OCI-M1 (cell line): ENCODE results near the gene PACRG.
"Not testable (repeated sequence)": the region's sequence is repeated elsewhere in the genome, so short reads cannot be mapped to it uniquely, and the experiment has no call there.

ENCODE experiments used
- DNase-seq: peaks from one replicate; lab custom pipeline; 2025; lab: John Stamatoyannopoulos, UW

PACRG gene

DNA sequence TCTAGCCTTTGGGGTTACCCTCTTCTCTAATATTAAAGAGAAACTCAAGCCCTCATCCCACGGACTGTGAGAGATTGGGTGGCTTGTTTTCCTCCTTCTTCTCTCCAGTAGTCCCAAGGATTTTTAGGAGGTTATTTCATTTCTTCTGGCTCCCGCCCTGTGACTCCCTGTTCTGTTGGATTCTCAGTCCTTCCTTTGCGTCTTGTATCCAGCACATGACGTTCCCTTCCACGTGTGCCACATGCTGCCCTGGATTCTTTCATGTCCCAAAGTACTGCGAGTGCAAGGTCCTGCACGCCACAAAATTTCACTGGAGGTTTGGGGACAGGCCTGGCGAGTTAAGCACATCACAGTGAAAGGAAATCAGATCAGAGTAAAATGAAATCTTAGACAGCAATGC, 213.4 kb downstream of the PACRG start:
- DNase-seq: no peak

DNA sequence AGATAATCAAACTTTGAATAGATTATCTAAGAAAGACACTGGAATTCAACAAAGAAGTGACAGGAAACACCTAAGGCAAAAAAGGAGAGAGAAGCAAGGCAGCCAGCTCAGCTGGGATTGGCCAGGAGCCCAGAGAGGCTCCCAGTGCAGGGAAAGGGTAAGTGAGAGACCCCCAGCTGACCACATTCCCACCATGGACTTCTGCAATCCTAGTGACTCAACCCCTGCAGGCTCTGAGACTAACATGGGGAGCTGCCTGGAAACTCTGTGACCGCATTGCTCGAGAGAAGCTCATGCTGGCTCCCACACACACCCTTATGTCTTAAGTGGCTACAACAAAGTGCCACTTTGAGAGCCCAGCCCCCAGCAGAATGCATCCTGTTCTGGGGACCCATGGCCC, 215.1 kb downstream of the PACRG start:
- DNase-seq: no peak

DNA sequence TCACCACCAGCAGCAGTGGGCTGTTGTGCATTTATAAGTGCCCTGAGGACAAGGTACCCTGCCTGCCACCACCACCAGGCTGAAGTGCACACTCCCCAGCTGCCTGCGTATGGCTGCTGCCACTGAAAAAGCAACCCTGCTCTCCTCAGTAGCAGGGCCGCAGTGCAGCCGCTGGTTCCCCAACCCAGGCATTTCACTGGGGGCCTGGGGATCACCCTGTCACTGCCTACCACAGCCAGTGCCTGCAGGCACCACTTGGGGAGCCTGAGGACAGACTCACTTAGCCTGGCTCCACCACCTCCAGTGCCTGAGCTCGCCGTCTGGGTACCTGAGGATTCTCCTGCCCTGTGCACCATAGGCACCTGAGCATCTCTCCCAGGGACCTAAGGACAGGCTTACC, 215.6 kb downstream of the PACRG start:
- DNase-seq: no peak

DNA sequence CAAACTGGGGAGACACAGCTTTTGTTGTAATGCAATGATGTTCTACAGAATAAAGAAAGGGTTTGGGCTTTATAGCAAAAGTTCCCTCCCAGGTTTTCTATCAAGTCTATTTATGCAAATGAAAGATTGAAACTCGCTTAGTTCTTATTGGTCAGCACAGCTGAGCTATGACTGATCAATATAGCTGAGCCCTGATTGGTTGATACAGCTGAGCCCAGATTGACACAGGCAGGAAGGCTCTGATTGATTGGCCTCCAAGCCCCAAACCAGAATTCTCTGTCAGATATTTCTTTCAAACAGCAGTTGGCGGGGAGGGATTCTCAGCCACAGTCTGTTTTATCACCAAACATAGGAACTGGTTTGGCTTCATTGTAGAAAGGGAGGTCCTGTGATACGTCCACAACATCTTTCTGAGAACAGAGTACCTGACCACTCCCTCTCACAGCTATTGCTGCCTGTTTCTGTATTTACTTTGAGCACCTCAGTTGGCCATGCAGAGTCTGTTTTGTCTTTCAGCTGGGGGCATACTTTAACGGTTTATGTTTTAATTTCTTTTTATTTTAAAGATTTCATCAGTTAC, 223.5 kb downstream of the PACRG start:
- DNase-seq: no peak

DNA sequence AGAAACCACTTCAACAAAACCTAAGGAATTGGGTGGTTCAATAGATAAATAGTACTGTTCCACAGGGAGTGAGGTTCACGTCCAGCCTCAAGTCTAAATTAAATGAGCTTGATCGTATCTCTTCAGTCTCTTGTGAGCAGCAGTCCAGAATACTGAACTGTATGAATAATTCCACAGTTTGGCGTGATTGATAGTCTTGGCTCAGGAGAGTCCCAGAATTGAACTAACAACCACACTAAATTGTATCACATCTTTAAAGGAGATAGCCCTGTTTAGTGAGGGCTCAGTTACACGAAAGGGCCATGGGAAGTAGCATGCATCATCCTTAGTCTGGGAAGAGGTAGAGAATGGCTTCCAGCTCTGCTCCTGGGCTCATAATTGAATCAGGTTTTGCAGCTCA, 224.6 kb downstream of the PACRG start:
- DNase-seq: no peak

DNA sequence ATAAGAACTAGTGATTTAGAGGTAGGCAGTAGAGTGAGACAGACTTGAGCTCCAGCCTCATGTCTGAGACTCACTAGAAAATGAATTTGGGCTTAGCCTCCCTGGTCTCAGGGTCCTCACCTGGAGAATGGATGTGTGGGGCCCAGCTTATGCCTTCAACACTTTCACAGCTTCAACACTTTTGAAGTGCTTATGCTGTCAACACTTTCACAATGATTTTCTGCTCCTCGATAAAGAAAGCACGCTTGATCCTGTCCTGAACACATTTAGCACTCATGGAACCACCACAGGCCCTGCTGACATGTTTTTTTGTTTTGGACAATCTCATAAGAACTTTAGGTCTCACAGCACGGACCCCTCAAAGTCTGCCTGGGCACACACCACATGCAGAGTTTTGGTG, 229.3 kb downstream of the PACRG start:
- DNase-seq: no peak

DNA sequence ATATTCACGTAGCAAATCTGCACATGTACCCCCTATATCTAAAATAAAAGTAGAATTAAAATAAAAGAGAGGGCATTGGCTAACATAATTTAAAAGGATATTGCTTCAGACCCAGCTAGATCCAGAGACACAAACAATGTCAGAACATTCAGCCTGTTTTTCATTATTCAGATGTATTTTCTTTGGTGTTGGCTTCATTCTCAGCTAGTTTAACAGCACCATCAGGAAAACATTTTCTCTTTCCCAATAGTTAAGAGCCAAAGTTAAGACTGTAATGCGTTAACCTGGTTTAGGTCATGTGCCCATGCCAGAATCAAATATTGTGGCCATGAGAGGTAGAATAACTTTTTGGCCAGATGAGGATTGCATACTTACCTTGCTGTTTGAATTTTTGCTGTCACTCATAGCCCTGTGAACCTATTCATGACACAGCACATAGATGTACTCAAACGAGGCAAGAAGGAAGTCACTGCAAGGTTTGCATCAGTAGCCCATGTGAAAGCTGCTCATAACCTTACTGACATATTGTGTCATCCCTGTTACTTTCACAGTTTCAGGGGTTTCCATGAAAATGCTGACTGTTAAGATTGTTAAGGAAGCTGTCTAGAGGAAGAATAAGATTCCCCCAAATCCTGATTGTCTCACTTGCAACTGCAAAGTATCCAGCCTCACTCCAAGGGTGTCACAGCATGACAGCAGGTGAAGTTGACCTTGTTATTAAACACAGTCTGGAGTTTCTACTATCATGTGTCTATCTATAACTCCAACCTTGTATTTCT, 233.1 kb downstream of the PACRG start:
- DNase-seq: no peak

DNA sequence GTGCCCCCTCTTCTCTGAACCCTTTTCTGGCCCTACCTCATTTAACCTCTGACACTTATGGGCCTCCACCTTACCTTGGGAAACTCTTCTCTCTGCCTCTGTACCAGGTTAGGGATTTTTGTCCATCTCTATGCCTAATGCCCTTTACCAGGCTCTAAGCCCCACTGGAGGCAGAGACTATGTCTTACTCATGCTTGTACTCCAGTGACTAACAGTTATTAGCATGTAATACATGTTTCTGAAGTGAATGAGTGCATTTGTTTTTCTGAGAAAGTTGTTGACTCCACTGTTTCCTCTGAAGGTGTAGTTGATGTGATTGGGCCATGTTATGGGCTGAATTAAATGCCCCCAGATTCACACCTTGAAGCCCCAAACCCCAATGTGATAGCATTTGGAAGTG, 234.3 kb downstream of the PACRG start:
- DNase-seq: no peak

DNA sequence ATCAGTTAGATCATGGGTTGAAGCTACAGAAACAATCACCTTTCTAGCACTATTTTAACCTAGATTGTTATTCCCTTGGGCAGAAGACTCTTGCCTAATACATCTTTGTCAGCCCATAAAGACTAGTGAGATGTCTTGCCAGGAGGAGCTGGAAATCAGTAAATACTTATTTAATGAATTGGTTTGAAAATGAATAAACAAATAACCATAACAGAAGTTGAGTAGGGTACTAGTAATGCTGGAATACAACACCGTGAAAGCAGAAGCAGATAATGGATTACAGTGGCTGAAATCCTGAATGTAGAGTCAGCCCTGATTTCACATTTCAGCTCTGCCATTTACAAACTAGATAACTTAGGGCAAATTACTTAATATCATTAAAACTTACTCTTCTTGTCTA, 236.1 kb downstream of the PACRG start:
- DNase-seq: no peak

DNA sequence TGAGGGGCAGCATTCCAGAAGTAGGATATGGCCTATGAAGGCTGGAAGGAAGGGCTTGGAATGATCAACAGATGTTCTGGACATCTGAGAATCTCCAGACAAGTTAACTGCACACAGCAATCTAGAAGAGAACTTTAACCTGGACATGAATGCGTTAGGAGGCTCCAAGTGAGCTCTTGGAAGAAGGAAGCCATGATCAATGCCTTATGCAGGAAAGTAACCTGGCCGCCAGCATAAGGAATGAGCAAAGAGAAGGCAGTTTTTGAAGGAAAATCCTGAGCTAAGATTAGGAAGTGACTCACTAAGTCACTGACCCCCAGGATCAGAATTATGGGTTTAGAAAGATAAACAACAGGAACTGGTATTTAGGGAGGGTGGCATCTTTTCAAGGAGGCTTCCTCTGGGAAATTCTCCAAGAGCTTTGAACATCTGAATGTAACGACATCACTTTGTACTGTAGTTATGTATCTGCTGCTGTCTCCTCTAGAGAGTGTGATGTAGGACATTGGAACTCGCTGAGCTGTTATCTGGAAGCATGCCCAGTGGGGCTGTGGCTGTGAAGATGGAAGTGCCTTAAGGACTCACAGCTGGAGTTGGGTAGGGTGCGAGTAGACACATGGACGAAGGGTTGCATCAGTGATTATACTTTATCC, 236.8 kb downstream of the PACRG start:
- DNase-seq: no peak

DNA sequence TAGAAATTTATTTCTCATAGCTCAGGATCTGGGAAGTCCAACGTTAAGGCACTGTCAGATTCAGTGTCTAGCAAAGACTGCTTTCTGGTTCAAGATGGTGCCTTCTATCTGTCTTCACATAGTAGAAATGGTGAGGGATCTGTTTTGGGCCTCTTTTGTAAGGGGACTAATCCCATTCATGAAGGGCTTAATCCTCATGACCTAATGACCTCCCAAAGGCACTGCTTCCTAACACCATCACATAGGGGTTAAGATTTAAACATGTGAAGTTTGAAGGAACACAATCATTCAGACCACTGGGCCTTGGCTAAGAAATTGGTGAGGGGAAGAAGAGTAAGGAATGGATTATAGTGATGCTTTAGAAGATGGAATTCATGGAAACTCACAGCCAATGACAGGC, 237.6 kb downstream of the PACRG start:
- DNase-seq: no peak

DNA sequence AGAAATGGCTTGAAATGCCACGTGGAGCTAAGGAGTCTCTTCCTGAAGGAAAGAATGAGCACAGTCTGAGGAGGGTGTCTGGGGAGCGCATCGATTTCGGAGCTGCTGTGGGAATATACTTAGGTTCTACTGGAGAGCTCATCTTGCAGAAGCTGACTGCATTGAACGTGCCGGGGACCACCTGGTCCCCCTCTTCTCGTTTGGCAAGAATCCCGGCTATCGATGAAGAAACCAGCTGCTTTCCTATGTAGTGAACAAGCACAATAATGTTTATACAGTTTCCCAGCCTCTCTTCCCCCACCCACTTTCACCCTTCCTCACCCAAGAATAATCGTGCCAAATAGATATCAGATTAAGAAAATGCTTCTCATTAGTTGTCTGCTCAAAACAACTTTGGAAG, 242.5 kb downstream of the PACRG start:
- DNase-seq: no peak

DNA sequence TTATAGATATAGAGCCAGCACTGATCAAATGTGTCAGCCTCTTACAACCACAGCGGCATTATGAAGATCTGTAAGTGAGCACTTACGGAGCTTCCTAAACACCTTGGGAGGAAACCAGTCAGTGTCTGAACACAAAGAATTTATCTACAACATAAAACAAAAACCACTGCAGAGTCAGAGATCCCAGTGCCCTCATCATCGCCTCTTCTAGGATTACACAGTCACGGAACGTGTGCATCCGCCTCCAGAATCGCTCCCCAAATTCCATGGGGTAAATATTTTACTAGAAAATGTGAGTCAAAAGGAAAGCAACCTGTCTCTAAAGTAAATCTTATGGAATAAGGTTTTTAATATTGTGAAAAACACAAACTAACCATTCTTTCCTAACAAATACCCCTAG, 243.6 kb downstream of the PACRG start:
- DNase-seq: no peak

DNA sequence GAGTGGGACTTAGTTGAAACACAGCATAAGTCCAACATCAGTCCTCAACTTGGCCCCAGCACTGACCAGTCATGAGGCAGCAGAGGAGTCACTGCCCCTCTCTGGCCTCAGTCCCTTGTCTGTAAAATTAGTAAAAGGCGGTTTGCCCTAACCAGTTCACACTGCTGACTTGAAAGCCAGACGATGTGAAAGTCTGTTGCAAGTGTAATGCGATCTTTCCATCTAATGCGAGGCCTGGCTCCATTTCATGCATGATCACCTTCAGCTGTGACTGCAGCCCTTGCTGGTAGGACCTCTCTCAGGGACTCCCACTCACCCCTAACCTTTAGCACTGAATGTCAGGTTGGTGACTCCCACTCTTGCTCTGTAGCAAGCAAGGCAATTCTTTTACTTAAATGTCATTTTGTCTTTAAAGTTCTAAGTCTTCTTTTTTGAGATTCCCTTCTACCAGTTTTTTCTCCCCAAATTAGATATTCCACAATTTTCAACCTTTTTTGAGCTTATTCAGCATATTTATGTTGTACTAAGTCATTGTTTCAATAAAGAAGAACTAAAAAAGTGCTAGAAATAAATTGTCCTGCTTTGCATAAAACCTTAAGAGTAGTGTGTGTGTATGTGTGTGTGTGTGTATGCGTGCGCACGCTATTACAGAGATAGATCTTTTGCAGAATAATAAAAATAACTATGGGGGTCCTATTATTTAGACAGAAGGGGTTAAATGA, 245.5 kb downstream of the PACRG start:
- DNase-seq: no peak

DNA sequence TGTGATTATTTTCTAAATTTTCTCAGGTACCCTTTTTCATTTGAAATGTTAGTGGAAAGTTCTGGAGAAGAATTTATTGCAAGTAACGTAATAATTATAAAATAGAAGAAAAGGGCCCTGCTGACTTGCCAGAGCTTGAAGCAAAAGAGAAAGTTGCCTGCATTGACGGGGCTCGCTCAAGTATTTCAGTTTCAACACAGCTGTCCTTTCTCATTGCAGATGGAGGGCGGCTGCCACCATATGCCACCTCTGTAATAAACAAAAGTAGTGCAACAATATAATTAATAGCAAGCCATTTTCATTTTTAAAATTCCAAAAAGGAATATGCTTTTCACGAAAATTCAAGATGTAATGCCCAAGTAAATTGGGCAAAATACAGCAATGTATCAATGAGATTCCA, 246.2 kb downstream of the PACRG start:
- no peak for DNase-seq

DNA sequence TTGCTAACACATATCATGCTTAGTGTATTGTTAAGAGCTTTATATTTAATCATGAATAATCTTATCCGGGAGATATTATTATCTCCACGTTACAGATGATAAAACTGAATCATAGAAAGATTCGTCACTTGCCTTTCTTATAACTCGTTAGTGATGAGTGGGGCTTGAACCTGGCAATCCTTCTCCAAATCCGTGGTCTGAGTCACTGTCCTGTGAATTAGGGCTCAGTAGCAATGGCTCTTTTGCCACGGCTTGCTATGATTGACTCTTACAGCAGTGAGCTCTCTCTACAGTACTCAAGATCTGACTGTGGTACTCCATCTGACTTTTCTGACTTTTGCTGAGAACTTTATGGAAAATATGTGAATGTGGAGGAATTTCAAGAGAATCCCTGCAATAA, 246.9 kb downstream of the PACRG start:
- DNase-seq: no peak

DNA sequence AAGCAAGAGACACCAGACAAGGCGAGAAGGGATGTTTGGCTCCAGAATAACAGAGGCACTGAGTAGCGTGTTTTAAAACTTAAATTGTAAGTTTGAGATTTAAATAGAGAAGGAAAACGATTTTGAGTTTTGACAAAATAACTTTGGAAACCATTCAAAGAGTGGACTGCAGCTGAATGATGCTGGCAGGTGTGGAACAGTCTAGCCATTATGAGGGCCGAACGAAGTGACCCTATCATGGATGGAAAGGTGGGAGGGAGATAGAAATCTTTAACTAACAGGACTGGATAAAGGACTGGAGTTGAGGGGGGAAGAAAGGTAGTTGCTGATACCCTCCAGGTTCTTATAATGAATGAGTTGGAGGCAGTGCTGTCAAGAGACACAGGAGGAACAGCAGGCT, 248.4 kb downstream of the PACRG start:
- DNase-seq: no peak

DNA sequence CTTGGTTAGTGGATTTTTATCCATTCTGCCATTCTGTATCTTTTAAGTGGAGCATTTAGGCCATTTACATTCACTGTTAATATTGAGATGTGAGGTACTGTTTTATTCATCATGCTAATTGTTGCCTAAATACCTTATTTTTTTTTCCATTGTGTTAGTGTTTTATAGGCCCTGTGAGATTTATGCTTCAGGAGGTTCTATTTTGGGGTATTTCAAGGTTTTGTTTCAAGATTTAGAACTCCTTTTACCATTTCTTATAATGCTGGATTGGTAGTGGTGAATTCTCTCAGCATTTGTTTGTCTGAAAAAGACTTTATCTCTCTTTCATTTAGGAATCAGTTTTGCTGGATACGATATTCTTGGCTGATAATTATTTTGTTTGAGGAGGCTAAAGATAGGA, 255.5 kb downstream of the PACRG start:
- not testable (repeated sequence) for DNase-seq

DNA sequence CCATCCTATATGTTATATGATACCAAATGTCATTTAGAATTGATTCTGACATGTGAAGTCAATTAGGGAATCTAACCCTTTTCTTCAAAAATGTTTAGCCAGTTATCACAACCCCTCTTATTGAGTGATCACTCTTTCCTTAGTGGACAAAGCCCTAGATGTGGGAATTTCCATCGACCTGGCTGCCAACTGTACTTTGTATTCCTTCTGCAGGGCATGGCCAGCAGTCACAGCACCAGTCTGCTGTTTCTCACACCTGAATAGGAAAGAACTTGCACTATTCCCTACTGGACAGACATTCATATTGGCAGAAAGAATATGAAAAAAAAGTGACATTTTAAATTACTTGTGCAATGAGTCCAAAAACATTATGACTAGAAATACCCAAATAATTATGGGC, 271.0 kb downstream of the PACRG start:
- DNase-seq: no peak

DNA sequence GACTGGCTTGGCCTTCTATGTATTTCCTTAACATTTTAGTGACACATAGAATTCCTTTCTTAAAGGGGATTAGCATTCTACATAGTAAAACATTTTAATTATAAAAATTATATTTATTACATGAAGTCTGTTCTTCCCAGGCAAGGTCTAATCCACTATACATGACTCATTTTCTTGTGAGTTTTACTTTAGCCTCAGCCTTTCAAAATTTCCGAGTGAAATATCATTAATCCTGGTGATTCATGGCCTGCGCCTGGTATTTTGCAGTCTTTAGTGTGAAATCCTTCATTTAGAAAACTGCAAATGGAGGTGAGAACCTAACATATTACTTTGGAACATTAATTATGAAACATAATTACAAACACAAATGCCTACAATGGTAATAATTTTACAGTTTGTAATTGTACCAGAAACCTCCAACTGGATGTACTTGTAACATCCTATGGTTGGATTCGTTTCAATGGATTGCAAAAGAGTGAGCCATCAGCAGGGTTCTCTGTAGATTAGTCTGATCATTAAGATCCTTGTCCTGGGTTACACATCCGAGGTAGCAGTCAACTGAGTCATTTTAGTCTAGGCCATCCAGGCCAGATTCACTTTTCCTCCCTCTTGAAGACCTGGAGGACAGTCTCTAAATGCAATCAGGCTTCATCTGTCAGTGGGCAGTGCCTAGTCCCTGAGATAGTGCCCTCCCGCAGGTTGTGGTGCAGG, 272.0 kb downstream of the PACRG start:
- no peak for DNase-seq

DNA sequence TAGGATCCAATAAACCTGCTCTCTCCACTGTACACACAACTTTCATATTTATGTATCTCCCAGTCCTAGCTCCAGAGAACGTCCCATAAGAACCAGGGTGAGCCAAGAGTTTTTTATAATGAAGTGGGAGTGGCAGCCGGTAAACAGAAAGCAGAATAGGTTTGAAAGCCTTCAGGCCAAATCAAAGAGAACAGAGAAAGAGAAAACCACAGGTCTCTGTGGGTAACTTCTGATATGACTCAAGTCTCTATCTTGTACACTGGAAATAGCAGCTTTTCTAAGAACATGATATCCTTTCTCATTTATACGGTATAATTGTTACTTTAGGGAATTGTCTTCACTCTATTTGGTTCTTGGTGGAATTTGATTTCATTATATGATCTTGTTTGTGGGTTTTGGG, 273.6 kb downstream of the PACRG start:
- DNase-seq: peak; percentile 80

DNA sequence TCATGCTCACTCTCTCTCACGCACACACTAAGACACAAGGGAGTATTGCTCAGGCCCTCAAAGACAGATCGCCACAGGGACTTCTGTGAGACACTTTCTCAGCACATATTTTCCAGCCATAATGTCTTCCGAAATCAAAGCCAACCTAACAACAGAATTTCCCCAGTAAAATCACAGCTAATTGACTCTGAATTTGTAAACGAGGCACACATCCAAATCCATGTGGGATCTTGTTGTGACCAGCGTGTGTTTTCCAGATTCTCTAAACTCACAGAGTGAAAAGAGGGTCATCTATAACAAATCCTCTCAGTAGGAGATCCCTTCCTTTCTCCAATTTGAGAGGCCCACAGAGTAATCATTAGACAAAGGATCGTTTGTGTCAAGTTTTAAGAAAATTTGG, 280.4 kb downstream of the PACRG start:
- no peak for DNase-seq
